Mesendoderm (in vitro differentiated cells): Measurements from ENCODE around the gene SMARCD1.
A peak's percentile ranks its signal among the peaks of the same experiment; 100 is the strongest.

Experiments
- DNase-seq: peaks from one replicate; pipeline ENCODE4 v3.0.0; 2013
- H2AK5ac ChIP-seq: 2 replicates; pipeline ENCODE4 v1.6.1; 2013; ENCODE audit warnings: low read length, inconsistent platforms
- H2BK120ac ChIP-seq: 2 replicates; pipeline ENCODE4 v1.6.1; 2013; ENCODE audit warnings: low read depth, mild to moderate bottlenecking, low read length, moderate library complexity, mixed read lengths
- H2BK15ac ChIP-seq: replicated peaks from 2 replicates; pipeline ENCODE4 v1.6.1; 2013; ENCODE audit warnings: low read depth, mild to moderate bottlenecking, moderate library complexity
- H2BK5ac ChIP-seq: 2 replicates; pipeline ENCODE4 v1.6.1; 2013; ENCODE audit warnings: low read length, inconsistent platforms
- H3K18ac ChIP-seq: 2 replicates; pipeline ENCODE4 v1.6.1; 2013; ENCODE audit warnings: mild to moderate bottlenecking, low read length, mixed read lengths
- H3K23ac ChIP-seq: one replicate; pipeline ENCODE4 v1.6.1; 2013; ENCODE audit warnings: low read length
- H3K27ac ChIP-seq: 2 replicates; pipeline ENCODE4 v1.5.1; 2013; ENCODE audit warnings: low read depth, mild to moderate bottlenecking, inconsistent platforms, low read length, moderate library complexity
- H3K27me3 ChIP-seq: 2 replicates; pipeline ENCODE4 v1.6.1; 2013; ENCODE audit warnings: low read length, control low read depth, mild to moderate bottlenecking, inconsistent platforms; ENCODE audit not compliant: insufficient read depth, poor library complexity
- H3K36me3 ChIP-seq: 2 replicates; pipeline ENCODE4 v1.6.1; 2013; ENCODE audit warnings: low read length, inconsistent platforms; ENCODE audit not compliant: control insufficient read depth, insufficient read depth
- H3K4ac ChIP-seq: one replicate; pipeline ENCODE4 v1.6.1; 2013; ENCODE audit warnings: low read depth, mild to moderate bottlenecking, low read length, moderate library complexity
- H3K4me1 ChIP-seq: 2 replicates; pipeline ENCODE4 v1.6.1; 2013; ENCODE audit warnings: low read depth, low read length, inconsistent platforms; ENCODE audit not compliant: control insufficient read depth
- H3K4me2 ChIP-seq: 2 replicates; pipeline ENCODE4 v1.6.1; 2013; ENCODE audit warnings: low read length
- H3K4me3 ChIP-seq: 2 replicates; pipeline ENCODE4 v1.5.1; 2013; ENCODE audit warnings: mild to moderate bottlenecking, low read length
- H3K56ac ChIP-seq: one replicate; pipeline ENCODE4 v1.6.1; 2013; ENCODE audit warnings: low read length
- H3K79me1 ChIP-seq: 2 replicates; pipeline ENCODE4 v1.6.1; 2013; ENCODE audit warnings: low read length, inconsistent platforms
- H3K79me2 ChIP-seq: 2 replicates; pipeline ENCODE4 v1.6.1; 2013; ENCODE audit warnings: mild to moderate bottlenecking, low read length; ENCODE audit not compliant: control insufficient read depth, insufficient read depth
- H3K9ac ChIP-seq: 2 replicates; pipeline ENCODE4 v1.6.1; 2013; ENCODE audit warnings: low read length, inconsistent platforms
- H4K5ac ChIP-seq: one replicate; pipeline ENCODE4 v1.6.1; 2013; ENCODE audit warnings: low read length
- H4K8ac ChIP-seq: one replicate; pipeline ENCODE4 v1.6.1; 2013; ENCODE audit warnings: low read depth, mild to moderate bottlenecking, control low read depth, low read length, moderate library complexity
- WGBS: extraction: QIAGEN DNeasy Blood & Tissue Kit; methylation state at CpG from one replicate; pipeline ENCODE4 v1.1.7; 2013; ENCODE audit warnings: low lambda C conversion rate, missing lambda C conversion rate; ENCODE audit not compliant: insufficient coverage; ENCODE audit errors: extremely low coverage; 5-methylcytosine and 5-hydroxymethylcytosine counted together

Gene SMARCD1

GRCh38 chr12:50099302-50100008 lies 14.3 kb downstream of the SMARCD1 start:
- WGBS: no CpG with 5 or more reads among the region's 5 CpGs

DNA sequence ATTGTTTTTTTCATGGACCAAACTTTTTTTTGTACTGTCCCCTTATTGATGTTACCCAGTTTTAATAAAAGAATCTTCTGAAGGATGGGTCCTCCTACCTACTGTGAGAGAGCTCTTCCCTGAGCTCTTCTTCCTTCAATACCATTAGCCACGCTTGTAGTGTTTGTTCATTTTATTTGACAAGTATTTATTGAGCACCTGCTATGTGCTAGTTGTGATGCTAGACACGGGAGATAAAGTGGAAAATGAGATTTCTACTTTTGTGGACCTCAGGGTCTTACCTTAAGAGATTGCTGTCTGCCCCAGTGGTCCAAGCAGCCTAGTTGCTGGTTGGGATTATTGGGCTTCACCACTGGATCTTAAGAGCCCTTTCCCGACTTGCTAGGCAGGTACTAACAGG lies 15.4 kb downstream of the SMARCD1 start:
- Histone ChIP-seq H3K27ac (no peak overlapping the region), H2BK5ac (no peak overlapping the region), H3K79me2 (no peaks in the 10 kb centered on the region), H3K18ac (no peak overlapping the region), H3K4ac (no peak overlapping the region), H4K8ac (no peak overlapping the region), H3K23ac (no peak overlapping the region), H4K5ac (no peak overlapping the region), H3K27me3 (no peaks in the 10 kb centered on the region), H2BK15ac (no peak overlapping the region), H3K4me2 (no peak overlapping the region), H3K79me1 (no peaks in the 10 kb centered on the region), H2AK5ac (no peak overlapping the region), H3K4me1 (no peaks in the 10 kb centered on the region), H3K4me3 (no peak overlapping the region), H3K9ac (no peak overlapping the region), H3K56ac (no peak overlapping the region), H3K36me3 (peaks cover 32% of the 10 kb centered on the region), H2BK120ac (no peak overlapping the region)
- DNase-seq: no peak
- no CpG with 5 or more reads among the region's 3 CpGs for WGBS

More at GRCh38 chr12:50099302-50100008, 14.3 kb downstream of the SMARCD1 start:
- H3K27me3 ChIP-seq: no peaks in the 10 kb centered on the region
- H3K4ac ChIP-seq: no peak overlapping the region
- no peak overlapping the region for H3K4me2 ChIP-seq
- no peak overlapping the region for H4K8ac ChIP-seq
- H2BK5ac ChIP-seq: no peak overlapping the region
- no peaks in the 10 kb centered on the region for H3K79me2 ChIP-seq
- H3K9ac ChIP-seq: no peak overlapping the region
- no peak overlapping the region for H2BK15ac ChIP-seq
- H4K5ac ChIP-seq: no peak overlapping the region
- H3K18ac ChIP-seq: no peak overlapping the region
- H2BK120ac ChIP-seq: no peak overlapping the region
- no peaks in the 10 kb centered on the region for H3K79me1 ChIP-seq
- H3K27ac ChIP-seq: no peak overlapping the region
- H3K4me3 ChIP-seq: no peak overlapping the region
- H2AK5ac ChIP-seq: no peak overlapping the region
- DNase-seq: peak; percentile 23
- no peak overlapping the region for H3K23ac ChIP-seq
- peaks cover 33% of the 10 kb centered on the region for H3K36me3 ChIP-seq
- H3K4me1 ChIP-seq: no peaks in the 10 kb centered on the region
- H3K56ac ChIP-seq: no peak overlapping the region

DNA sequence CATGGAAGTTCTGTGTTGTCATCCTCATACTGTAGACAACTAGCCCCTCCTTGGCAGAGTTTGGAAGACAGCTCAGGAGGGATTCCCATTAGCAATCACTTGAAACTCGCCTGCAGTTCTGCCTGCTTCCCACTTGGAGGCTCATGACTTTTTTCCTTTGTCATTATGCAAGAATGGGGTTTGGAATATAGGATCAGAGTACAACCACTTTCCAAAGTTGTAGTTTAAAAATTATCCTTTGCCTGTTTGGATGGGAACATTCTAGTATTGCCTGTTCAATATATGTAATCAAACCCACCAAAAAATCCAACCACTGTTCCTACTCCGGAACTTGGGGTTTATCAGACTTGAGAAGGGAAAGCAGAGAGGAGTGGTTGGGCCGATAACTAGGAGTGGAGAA lies 16.5 kb downstream of the SMARCD1 start:
- Histone ChIP-seq H3K79me2 (no peaks in the 10 kb centered on the region), H3K4ac (no peak overlapping the region), H2BK120ac (no peak overlapping the region), H3K9ac (no peak overlapping the region), H2BK5ac (no peak overlapping the region), H2AK5ac (no peak overlapping the region), H3K27me3 (no peaks in the 10 kb centered on the region), H4K8ac (no peak overlapping the region), H3K56ac (no peak overlapping the region), H3K4me2 (no peak overlapping the region), H3K27ac (no peak overlapping the region), H2BK15ac (no peak overlapping the region), H3K18ac (no peak overlapping the region), H3K79me1 (no peaks in the 10 kb centered on the region), H3K36me3 (peaks cover 23% of the 10 kb centered on the region), H3K4me3 (no peak overlapping the region), H4K5ac (no peak overlapping the region), H3K4me1 (no peaks in the 10 kb centered on the region), H3K23ac (no peak overlapping the region)
- no CpG with 5 or more reads among the region's 3 CpGs for WGBS
- DNase-seq: peak; percentile 93

DNA sequence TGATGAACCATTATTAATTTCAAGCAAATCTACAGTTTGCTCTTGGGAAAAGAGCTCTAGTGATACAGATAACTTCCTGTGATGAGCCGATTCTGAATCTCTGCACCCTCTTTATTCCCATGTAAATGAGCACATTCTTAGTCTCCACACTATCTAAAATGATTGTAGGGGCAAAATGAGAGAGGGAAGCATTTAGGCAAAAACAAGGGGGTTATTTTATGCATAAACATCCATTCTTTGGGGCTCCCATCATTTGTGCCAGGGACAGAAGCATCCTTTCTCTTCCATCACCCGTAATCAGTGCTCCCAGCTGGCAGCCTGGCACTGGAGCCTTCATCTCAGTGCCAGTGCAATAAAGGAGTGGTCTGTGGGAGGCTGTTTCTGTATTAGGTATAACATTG lies 17.0 kb downstream of the SMARCD1 start:
- no peak overlapping the region for H3K18ac ChIP-seq
- H4K8ac ChIP-seq: no peak overlapping the region
- no peaks in the 10 kb centered on the region for H3K79me1 ChIP-seq
- peaks cover 19% of the 10 kb centered on the region for H3K36me3 ChIP-seq
- H3K4me2 ChIP-seq: no peak overlapping the region
- no peak overlapping the region for H3K4ac ChIP-seq
- H3K79me2 ChIP-seq: no peaks in the 10 kb centered on the region
- no CpG with 5 or more reads among the region's 2 CpGs for WGBS
- no peak overlapping the region for H2AK5ac ChIP-seq
- no peaks in the 10 kb centered on the region for H3K27me3 ChIP-seq
- no peak overlapping the region for H2BK120ac ChIP-seq
- H3K56ac ChIP-seq: no peak overlapping the region
- H3K9ac ChIP-seq: no peak overlapping the region
- H2BK5ac ChIP-seq: no peak overlapping the region
- no peak overlapping the region for H3K27ac ChIP-seq
- no peak overlapping the region for H2BK15ac ChIP-seq
- no peak overlapping the region for H3K4me3 ChIP-seq
- no peak overlapping the region for H3K23ac ChIP-seq
- H3K4me1 ChIP-seq: no peaks in the 10 kb centered on the region
- no peak overlapping the region for H4K5ac ChIP-seq
- DNase-seq: no peak

DNA sequence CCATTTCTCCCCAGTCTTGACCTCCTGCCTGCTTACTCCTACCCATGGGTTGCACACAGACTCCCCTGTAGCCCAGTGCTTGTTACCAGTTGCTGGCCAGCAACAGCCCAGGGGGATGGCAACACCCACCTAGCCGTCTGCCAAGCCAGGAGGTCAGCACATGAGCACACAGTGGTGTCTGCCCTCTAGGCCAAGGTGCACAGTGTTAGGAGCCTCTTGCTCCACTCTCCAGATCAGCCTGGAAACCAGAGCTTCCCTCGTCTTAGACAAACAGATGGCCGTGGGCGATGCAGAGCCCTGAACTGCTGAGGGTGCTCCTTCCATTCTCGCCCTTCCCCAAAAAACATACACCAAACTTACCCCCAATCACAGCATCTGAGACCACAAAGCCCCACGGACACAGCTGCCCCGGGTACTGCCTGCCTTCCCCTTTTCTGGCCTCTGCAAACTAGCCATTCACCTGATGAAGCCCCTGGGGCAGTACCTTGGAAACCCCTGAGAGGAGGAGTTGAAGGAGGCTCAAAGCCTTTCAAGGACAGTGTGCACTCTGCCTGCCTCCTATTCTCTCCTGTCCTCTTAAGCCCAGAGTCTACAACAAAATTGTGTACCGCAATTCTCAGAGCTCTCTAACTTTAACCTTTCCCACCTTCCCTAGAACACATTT lies 17.6 kb downstream of the SMARCD1 start:
- Histone ChIP-seq H2BK15ac (no peak overlapping the region), H3K36me3 (peaks cover 19% of the 10 kb centered on the region), H4K8ac (no peak overlapping the region), H3K4me1 (no peaks in the 10 kb centered on the region), H3K4me3 (no peak overlapping the region), H3K9ac (no peak overlapping the region), H3K4ac (no peak overlapping the region), H3K4me2 (no peak overlapping the region), H3K56ac (no peak overlapping the region), H3K79me2 (no peaks in the 10 kb centered on the region), H2BK120ac (no peak overlapping the region), H3K23ac (no peak overlapping the region), H3K18ac (no peak overlapping the region), H3K79me1 (no peaks in the 10 kb centered on the region), H2BK5ac (no peak overlapping the region), H3K27ac (no peak overlapping the region), H3K27me3 (no peaks in the 10 kb centered on the region), H2AK5ac (no peak overlapping the region), H4K5ac (no peak overlapping the region)
- no peak for DNase-seq
- WGBS: no CpG with 5 or more reads among the region's 8 CpGs
